SH-SY5Y (cell line): ENCODE data around the gene RFC5.

Experiments
- GATA2 ChIP-seq: IDR thresholded peaks from 2 replicates; pipeline ENCODE4 v1.6.1; 2011; ENCODE audit warnings: mild to moderate bottlenecking, low read depth, low read length
- GATA3 ChIP-seq: IDR thresholded peaks from 2 replicates; pipeline ENCODE4 v1.6.1; 2011; ENCODE audit warnings: low read depth, mild to moderate bottlenecking, low read length, moderate library complexity

Gene RFC5

GRCh38 chr12:118016424-118017264 is at the start of gene RFC5:
TSS of gene RFC5 (plus strand) at chr12:118016703. CDS start at chr12:118016828, 125 bp downstream.
- TF ChIP-seq GATA2 (no peak), GATA3 (no peak)

GRCh38 chr12:117967043-117967442 is 49.5 kb upstream of the RFC5 start:
- TF ChIP-seq GATA3 (no peak), GATA2 (no peak)

GRCh38 chr12:117967512-117967911 is 49.0 kb upstream of the RFC5 start:
- TF ChIP-seq GATA3 = no peak
- no peak for TF ChIP-seq GATA2

- TF ChIP-seq GATA2 = no peak
- no peak for TF ChIP-seq GATA3
Measured at GRCh38 chr12:117968151-117968789, 48.2 kb upstream of the RFC5 start.

- TF ChIP-seq GATA2 (no peak), GATA3 (no peak)
Measured at GRCh38 chr12:117968826-117969659, 47.5 kb upstream of the RFC5 start, which contains the start of gene KSR2. TSS of gene KSR2 (minus strand) at chr12:117968990. CDS start at chr12:117968255, 735 bp downstream.

- TF ChIP-seq GATA3 (no peak), GATA2 (no peak)
Measured at GRCh38 chr12:117970334-117970733, 46.2 kb upstream of the RFC5 start.

GRCh38 chr12:117972301-117972700 is 44.2 kb upstream of the RFC5 start:
- TF ChIP-seq GATA3 = no peak
- no peak for TF ChIP-seq GATA2

- TF ChIP-seq GATA3 (no peak), GATA2 (no peak)
Measured at GRCh38 chr12:117975006-117975405, 41.5 kb upstream of the RFC5 start.

- no peak for TF ChIP-seq GATA3
- TF ChIP-seq GATA2 = no peak
Measured at GRCh38 chr12:117977373-117977772, 39.1 kb upstream of the RFC5 start.

GRCh38 chr12:117980616-117981015 is 35.9 kb upstream of the RFC5 start:
- TF ChIP-seq GATA3 = no peak
- TF ChIP-seq GATA2 = no peak

- TF ChIP-seq GATA3 (no peak), GATA2 (no peak)
Measured at GRCh38 chr12:117981267-117981666, 35.2 kb upstream of the RFC5 start.

- no peak for TF ChIP-seq GATA3
- no peak for TF ChIP-seq GATA2
Measured at GRCh38 chr12:117985182-117985581, 31.3 kb upstream of the RFC5 start.

GRCh38 chr12:117986705-117987469 is 29.6 kb upstream of the RFC5 start:
- TF ChIP-seq GATA3 = no peak
- no peak for TF ChIP-seq GATA2
